K562 (cell line): ENCODE data around the gene GPRIN3.

Experiments
- JUND ChIP-seq, 2 experiments: IDR thresholded peaks; 2 replicates in 1 of 2; 3 replicates in 1 of 2; pipeline ENCODE4 v1.6.1; 2011; ENCODE audit warnings: borderline replicate concordance in 2 of 2, low read depth in 2 of 2, low read length in 2 of 2, improper control_type of control experiment in 1 of 2, missing biosample characterization in 1 of 2, missing genetic modification characterization in 1 of 2, missing genetic modification reagents in 1 of 2
- MAFG ChIP-seq: fragments of 450-650 bp; conservative IDR thresholded peaks from 2 replicates; pipeline ENCODE4 v1.6.1; 2016; ENCODE audit warnings: missing genetic modification characterization, missing compliant biosample characterization
- POLR2A ChIP-seq: fragments of 450-650 bp; conservative IDR thresholded peaks from 2 replicates; pipeline ENCODE4 v1.6.1; 2016
- TAF1 ChIP-seq: IDR thresholded peaks from 2 replicates; pipeline ENCODE4 v1.6.1; 2011; ENCODE audit warnings: mild to moderate bottlenecking, low read length, moderate library complexity; ENCODE audit not compliant: insufficient read depth, control insufficient read depth, severe bottlenecking; ENCODE audit errors: extremely low read depth
- ZBTB8A ChIP-seq: fragments of 450-650 bp; IDR thresholded peaks from 2 replicates; pipeline ENCODE4 v1.6.1; 2018; ENCODE audit warnings: mild to moderate bottlenecking, moderate library complexity; ENCODE audit not compliant: partially characterized antibody
- TF ChIP-seq, protein P1 (sequence below), 3 experiments: IDR thresholded peaks in 2 of 3; conservative IDR thresholded peaks in 1 of 3; 2 replicates each; pipeline ENCODE4 v1.5.1; 2011 to 2012; ENCODE audit warnings: low read length in 3 of 3, mild to moderate bottlenecking in 3 of 3, control low read depth in 2 of 3, improper control_type of control experiment in 1 of 3, inconsistent platforms in 1 of 3, low read depth in 1 of 3, mixed read lengths in 1 of 3, moderate library complexity in 1 of 3; ENCODE audit not compliant: insufficient read depth in 2 of 3
- TF ChIP-seq, protein P2 (sequence below), 2 experiments: fragments of 450-650 bp in 1 of 2; sonication (generic) in 1 of 2; formaldehyde crosslinking in 1 of 2; IDR thresholded peaks in 1 of 2; conservative IDR thresholded peaks in 1 of 2; 2 replicates each; pipeline versions ENCODE4 v1.6.1 to v1.8.1; 2016 to 2023; ENCODE audit warnings: mild to moderate bottlenecking in 2 of 2, moderate library complexity in 2 of 2, inconsistent platforms in 1 of 2, missing genetic modification reagents in 1 of 2
- TF ChIP-seq, protein P3 (sequence below), 2 experiments: fragments of 450-650 bp; formaldehyde crosslinking in 1 of 2; IDR thresholded peaks; 2 replicates each; pipeline versions ENCODE4 v1.4.0 to v1.6.1; 2014 to 2020; ENCODE audit warnings: mild to moderate bottlenecking in 2 of 2, borderline replicate concordance in 1 of 2, low read depth in 1 of 2

DNA sequence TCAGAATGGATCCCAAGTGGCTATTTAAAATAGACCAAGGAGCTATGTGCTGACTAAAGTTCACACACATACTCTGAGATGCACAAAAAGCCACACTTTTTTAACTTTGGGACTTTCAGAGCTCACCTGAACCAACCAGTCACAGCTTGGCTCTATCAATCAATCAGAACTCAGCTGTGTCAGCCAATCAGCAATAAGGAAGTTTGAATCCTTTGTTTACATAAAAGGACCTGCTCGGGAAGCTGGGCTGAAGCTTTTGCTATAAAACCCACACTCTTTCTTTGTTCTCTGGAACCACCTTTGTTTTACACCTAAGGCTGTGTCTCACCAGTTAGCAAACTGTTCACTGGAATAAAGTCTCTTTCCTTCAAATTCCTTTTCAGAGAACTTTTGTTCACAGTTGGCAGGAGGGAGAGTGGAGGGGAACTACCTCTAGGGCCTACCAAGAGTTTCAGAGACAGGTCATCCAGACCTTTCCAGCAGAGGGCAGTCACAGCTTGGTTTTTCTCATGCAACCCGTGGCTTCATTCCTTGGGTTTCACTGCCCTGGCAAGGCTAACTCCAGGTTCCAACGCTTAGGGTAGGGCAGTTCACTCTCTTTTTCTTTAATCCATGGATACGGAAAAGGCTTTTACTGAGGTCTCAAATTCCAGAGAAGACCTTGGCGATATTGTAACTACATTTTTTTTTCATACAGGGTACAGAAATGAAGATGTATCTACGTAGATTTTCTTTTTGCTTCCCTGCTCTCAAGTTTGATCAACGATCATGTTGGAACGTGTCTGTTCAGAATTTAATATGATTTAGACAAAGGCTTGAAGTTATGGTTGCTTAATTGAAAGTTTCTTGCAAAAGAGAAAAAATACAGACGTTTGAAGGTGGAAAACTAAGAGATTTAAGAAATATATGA is 80.7 kb downstream of the GPRIN3 start:
- TF ChIP-seq, protein P1, sequence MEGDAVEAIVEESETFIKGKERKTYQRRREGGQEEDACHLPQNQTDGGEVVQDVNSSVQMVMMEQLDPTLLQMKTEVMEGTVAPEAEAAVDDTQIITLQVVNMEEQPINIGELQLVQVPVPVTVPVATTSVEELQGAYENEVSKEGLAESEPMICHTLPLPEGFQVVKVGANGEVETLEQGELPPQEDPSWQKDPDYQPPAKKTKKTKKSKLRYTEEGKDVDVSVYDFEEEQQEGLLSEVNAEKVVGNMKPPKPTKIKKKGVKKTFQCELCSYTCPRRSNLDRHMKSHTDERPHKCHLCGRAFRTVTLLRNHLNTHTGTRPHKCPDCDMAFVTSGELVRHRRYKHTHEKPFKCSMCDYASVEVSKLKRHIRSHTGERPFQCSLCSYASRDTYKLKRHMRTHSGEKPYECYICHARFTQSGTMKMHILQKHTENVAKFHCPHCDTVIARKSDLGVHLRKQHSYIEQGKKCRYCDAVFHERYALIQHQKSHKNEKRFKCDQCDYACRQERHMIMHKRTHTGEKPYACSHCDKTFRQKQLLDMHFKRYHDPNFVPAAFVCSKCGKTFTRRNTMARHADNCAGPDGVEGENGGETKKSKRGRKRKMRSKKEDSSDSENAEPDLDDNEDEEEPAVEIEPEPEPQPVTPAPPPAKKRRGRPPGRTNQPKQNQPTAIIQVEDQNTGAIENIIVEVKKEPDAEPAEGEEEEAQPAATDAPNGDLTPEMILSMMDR (IDR thresholded peaks at IDR 0.05 in 2 of 3, conservative IDR thresholded peaks at IDR 0.05 in 1 of 3; ENCODE audit: insufficient read depth in 2 of 3, low read depth in 1 of 3, low read length in 3 of 3), result peak; percentile 58 to 70 (median 67)
- no peak for TF ChIP-seq ZBTB8A
- TF ChIP-seq POLR2A, result no peak
- TF ChIP-seq, protein P2, sequence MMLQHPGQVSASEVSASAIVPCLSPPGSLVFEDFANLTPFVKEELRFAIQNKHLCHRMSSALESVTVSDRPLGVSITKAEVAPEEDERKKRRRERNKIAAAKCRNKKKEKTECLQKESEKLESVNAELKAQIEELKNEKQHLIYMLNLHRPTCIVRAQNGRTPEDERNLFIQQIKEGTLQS (IDR thresholded peaks at IDR 0.05), result no peak
- TF ChIP-seq, protein P2 (CRISPR knock-in tag; conservative IDR thresholded peaks at IDR 0.05), result no peak
- TF ChIP-seq, protein P3, sequence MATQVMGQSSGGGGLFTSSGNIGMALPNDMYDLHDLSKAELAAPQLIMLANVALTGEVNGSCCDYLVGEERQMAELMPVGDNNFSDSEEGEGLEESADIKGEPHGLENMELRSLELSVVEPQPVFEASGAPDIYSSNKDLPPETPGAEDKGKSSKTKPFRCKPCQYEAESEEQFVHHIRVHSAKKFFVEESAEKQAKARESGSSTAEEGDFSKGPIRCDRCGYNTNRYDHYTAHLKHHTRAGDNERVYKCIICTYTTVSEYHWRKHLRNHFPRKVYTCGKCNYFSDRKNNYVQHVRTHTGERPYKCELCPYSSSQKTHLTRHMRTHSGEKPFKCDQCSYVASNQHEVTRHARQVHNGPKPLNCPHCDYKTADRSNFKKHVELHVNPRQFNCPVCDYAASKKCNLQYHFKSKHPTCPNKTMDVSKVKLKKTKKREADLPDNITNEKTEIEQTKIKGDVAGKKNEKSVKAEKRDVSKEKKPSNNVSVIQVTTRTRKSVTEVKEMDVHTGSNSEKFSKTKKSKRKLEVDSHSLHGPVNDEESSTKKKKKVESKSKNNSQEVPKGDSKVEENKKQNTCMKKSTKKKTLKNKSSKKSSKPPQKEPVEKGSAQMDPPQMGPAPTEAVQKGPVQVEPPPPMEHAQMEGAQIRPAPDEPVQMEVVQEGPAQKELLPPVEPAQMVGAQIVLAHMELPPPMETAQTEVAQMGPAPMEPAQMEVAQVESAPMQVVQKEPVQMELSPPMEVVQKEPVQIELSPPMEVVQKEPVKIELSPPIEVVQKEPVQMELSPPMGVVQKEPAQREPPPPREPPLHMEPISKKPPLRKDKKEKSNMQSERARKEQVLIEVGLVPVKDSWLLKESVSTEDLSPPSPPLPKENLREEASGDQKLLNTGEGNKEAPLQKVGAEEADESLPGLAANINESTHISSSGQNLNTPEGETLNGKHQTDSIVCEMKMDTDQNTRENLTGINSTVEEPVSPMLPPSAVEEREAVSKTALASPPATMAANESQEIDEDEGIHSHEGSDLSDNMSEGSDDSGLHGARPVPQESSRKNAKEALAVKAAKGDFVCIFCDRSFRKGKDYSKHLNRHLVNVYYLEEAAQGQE (IDR thresholded peaks at IDR 0.05; ENCODE audit: borderline replicate concordance), result peak; percentile 44; the same call in 1 of the 2 replicates
- TF ChIP-seq, protein P3 (CRISPR knock-in tag; IDR thresholded peaks at IDR 0.05; ENCODE audit: low read depth), result no peak
- TF ChIP-seq TAF1, result no peak
- TF ChIP-seq JUND (IDR thresholded peaks at IDR 0.05; ENCODE audit: borderline replicate concordance, low read depth, low read length), result no peak
- TF ChIP-seq JUND (tag; IDR thresholded peaks at IDR 0.05; ENCODE audit: borderline replicate concordance, low read depth, low read length), result no peak; the same call in 2 of the 3 replicates
- no peak for TF ChIP-seq MAFG (tag)
